Liver (tissue), 2 donors: ENCODE data around the gene UBAP1L.
"Not testable (repeated sequence)": the region's sequence is repeated elsewhere in the genome, so short reads cannot be mapped to it uniquely, and the experiment has no call there.

Source experiments
- CTCF ChIP-seq: fragments of 150-350 bp; IDR thresholded peaks from 2 replicates; pipeline ENCODE4 v1.5.1; 2017; ENCODE audit warnings: improper control_type of control experiment, low read depth, low read length; ENCODE audit not compliant: missing input control
- REST ChIP-seq: IDR thresholded peaks from 2 replicates; pipeline ENCODE4 v1.6.1; 2016; ENCODE audit warnings: antibody characterized with exemption, mild to moderate bottlenecking
- donor health status: healthy.

- not testable (repeated sequence) for TF ChIP-seq CTCF, REST
These were observed 40.1 kb downstream of the UBAP1L start for GRCh38 chr15:65074946-65075345.
